ENCODE data around the gene FLAD1.

FLAD1 gene

GRCh38 chr1:155038602-155039307 lies 55.6 kb downstream of the FLAD1 start:
- no peak for DNase-seq (ENCODE audit: low spot score)

GRCh38 chr1:155039308-155039669 lies 56.1 kb downstream of the FLAD1 start:
- no peak for DNase-seq (ENCODE audit: low spot score)

GRCh38 chr1:155040358-155041093 lies 57.4 kb downstream of the FLAD1 start:
- no peak for DNase-seq (ENCODE audit: low spot score)

All from kidney capillary endothelial cell (primary cell).